ENCODE results near the gene INSL3.
"Not testable (repeated sequence)": the region's sequence is repeated elsewhere in the genome, so short reads cannot be mapped to it uniquely, and the experiment has no call there.

INSL3 gene

DNA sequence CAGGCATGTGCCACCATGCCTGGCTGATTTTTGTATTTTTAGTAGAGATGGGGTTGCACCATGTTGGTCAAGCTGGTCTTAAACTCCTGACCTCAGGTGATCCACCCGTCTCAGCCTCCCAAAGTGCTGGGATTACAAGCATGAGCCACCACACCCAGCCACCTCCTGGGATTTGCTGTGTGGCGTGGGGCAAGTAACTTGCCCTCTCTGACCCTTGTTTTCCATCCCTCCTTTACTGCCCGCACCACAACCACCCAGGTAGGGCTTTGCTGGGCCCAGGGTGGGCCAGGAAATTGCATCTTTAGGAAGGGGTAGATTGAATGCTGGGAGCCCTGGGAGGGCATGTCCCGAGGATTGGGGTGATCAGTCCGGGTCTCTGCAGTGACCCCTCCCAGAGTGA lies 37.6 kb downstream of the INSL3 start:
- not testable (repeated sequence) for DNase-seq (ENCODE audit: low spot score)

DNA sequence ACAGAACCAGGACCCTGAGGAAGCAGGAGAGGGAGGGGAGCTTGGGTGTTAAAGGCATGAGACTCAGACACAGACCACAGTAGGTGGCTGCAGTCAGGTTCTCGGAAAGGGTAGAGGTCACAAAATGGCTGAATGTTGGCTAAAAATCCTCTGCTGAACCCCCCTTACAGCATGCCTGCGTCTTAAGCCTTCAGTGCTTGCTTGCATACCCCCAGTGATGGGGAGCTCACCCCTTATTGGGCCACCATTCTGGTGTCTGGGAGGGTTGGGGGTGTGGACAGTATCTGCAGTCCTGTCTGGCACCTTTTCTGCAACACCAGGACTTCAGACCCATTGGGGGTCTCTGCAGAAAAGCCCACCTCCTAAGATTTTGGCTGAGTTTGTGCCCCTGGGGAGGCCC lies 40.5 kb downstream of the INSL3 start:
- DNase-seq (ENCODE audit: low spot score) = no peak

DNA sequence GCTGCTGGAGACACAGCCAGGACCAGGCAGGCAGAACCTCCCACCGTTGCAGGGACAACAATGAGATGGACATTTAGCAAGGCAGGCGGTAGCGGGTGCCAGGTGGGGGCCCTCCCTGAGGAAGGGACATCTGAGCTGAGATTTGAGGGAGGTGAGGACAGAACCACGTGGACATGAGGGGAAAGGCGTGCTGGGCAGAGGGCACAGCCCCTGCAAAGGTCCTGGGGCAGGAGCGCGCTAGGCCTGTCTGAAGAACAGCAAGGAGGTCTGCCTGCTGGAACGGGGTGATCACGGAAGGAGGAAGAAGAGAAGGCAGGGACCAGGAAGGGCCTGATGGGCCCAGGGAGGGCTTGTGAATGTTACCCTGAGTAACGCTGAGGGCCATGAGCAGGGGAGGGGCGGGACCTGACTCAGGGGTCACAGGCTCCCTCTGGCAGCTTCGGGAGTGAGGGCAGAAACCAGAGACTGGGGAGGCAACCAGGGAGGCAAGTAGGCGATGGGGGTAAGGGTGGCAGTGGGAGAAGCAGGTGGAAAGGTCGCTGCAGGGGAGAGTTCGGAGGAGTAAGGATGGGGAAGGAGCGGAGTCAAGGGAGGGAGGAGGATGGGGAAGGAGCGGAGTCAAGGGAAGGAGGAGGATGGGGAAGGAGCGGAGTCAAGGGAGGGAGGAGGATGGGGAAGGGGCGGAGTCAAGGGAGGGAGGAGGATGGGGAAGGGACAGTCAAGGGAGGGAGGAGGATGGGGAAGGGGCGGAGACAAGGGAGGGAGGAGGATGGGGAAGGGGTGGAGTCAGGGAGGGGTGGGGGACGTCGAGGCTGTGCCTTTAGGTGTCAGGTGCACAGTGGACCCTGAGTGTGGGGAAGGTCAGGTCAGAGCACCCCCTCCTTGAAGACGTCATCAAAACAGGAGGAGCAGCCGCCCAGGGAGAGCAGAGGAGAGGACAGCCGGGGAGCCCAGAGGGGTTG lies 42.1 kb downstream of the INSL3 start:
- DNase-seq (ENCODE audit: low spot score) = no peak

DNA sequence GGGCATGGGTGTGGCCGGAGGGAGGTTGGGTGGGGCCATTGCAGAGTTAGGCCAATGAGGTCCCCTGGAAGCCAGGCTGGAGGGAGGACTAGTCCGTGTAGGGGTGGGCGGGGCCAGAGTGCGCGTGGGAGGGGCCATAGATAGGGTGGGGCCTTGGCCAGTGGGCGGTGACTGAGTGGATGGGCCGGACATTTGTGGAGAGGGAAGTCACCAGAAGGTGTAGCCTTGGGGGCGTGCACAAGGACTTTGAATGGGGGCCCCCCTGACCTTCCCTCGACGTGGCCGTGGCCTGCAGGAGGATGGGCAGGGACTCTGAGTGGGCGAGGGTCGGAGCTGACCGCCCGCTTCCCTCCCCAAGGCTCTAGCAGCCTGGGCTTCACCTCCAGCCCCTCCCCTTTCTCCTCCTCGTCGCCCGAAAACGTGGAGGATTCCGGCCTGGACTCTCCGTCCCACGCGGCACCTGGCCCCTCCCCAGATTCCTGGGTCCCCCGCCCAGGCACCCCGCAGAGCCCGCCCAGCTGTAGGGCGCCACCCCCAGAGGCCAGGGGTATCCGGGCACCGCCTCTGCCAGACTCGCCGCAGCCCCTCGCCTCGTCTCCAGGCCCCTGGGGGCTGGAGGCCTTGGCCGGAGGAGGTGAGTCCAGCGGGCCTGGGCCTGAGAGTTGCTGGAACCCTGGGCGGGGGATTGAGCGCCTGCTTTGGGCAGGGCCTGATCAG lies 42.9 kb downstream of the INSL3 start:
- peak; percentile 61 for DNase-seq (ENCODE audit: low spot score)

DNA sequence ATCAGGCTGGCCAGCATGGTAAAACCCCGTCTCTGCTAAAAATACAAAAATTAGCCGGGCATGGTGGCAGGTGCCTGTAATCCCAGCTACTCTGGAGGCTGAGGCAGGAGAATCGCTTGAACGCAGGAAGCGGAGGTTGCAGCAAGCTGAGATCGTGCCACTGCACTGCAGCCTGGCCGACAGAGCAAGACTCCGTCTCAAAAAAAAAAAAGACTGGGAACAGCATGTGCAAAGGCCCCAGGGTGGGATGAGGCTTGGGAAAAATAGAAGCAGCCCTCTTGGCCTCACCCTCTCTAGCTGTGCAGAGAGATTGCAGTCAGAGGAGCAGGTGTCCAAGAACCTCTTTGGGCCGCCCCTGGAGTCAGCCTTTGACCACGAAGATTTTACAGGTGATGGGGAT lies 43.5 kb downstream of the INSL3 start:
- not testable (repeated sequence) for DNase-seq (ENCODE audit: low spot score)

DNA sequence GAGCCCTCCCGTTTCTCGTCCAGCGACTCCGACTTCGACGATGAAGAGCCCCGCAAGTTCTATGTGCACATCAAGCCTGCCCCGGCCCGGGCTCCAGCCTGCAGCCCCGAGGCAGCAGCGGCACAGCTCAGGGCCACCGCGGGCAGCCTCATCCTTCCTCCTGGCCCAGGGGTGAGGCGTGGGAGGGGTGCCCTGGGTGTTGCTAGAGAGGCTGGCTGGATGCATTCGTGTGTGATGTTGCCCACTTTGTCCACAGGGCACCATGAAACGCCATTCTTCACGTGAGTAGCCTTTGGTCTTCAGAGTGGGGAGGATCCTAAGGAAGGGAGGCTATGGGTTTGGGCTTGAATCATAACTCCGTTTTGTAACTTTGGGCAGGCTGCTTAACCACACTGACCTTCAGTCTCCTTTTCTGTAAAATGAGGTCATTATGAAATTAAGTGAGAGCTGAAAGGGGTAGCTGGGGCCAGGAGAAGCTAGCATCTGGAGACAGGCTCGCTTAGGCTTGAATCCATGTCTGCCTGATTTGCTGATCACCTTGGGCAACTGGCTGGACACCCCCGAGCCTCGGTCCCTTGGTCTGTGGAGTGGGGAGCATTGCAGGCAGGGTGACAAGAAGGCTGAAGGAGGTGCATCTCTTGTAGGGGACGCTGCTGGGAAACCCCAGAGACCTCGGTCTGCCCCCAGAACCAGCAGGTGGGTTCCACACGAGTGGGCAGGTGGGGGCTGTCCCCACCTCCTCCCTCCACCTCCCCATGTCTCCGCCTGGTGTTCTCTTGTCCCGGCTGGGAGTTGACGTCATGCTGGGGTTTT lies 45.1 kb downstream of the INSL3 start:
- DNase-seq (ENCODE audit: low spot score) = no peak

DNA sequence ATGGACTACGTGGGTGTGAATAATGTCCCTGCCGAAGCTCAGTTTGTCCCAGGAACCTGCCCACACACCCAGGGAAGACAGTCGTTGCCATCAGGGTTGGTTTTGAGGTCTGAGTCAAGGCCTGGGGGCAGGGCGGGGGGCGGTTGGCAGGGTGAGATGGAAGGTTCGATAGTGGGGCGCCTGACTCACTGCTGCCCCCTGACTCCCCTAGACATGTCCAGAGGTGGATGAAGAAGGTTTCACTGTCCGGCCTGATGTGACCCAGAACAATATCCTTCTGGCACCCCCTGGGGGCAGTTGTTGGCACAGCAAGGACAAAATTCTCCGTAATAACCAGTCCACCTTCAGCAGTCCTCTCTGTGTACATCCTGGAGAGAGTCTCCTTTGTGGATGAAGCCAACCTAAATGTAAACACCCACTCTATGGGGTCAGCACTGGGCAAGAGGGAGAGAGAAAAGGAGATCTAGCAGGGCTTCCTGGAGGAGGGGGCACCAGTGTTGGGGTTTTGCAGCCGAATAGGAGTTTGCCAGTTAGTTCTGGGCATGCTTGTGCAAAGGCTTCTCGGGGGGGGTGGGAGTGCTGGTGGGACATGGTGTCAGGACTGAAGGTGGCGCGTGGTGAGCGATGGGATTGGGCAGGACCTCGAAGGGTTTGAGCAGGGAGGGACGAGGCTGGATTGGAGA lies 45.9 kb downstream of the INSL3 start:
- DNase-seq (ENCODE audit: low spot score) = peak; percentile 81

DNA sequence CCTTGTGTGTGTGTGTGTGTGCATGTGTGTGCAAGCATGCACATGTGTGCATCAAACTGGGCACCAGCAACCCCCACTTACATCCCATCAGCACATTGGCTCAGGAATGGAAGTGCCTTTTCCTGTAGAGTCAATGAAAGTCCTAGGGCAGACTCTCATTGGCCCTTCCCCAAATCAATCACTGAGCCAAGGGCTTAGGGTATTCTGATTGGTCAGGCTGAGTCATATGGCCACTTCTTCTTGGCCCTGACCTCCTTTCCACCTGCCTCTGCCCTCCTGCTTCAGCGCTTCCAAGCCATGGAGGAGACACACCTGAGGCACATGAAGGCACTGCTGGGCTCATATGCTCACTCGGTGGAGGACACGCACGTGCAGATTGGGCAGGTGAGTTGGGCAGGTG lies 49.1 kb downstream of the INSL3 start:
- no peak for DNase-seq (ENCODE audit: low spot score)

DNA sequence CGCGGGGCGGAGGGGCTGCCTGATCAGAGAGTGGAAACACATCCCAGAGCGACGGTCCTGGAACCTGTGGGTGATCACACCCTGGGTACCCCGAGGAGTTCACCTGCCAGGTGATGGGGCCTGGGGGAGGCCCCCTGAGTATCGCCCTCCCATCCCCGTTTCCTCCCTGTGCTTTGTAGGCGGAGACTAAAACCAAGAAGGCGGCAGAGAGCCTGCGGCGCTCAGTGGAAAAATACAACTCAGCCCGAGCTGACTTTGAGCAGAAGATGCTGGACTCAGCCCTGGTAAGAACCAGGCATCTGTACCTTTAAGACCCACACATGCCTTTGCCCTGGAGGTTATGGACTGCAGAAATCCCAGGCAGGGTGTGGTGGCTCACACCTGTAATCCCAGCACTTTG lies 50.7 kb downstream of the INSL3 start:
- DNase-seq (ENCODE audit: low spot score) = no peak

DNA sequence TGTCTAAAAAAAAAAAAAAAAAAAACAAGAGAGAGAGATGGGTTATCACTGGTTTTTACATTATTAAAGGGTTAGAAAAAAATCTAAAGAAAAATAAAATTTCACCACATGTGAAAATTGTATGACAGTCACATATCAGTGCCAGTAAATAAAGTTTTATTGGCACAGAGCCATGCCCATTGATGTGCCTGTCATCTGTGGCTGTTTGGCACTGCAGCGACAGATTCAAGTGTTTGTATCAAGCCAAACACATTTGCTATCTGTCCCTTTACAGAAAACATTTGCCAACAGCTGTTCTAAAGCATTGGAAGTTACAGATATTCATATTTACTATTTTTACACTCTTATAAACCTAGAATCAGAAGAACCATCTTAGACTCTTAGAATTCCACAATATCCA lies 53.8 kb downstream of the INSL3 start:
- no peak for DNase-seq (ENCODE audit: low spot score)

DNA sequence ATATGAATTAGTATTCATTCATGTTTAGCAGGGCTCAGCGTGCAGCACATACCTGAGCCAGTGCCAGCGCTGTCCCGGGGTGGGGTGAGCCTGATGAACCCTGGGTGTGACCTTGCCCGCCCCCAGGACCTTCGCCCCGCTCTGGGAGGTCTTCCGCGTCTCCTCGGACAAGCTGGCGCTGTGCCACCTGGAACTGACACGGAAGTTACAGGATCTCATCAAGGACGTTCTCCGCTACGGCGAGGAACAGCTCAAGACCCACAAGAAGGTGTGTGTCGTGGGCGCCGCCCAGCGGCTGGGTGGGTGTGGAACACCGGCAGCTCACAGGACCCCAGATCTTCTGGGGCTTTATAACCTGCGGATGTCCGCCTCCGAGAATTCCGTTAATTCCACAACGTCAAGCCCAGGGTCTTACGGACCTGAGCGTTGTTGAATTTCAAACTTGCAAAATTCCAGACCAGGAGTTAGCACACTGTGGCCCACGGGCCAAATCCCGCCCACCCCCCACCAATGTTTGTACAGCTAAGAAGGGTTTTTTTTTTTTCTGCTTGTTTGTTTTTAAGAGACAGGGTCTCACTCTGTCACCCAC lies 54.7 kb downstream of the INSL3 start:
- DNase-seq (ENCODE audit: low spot score) = peak; percentile 73
